H1 (cell line): ENCODE measurements around the gene ASCC2. TPM values are rescaled to one million over a fixed set of nuclear protein-coding genes. Genes with fewer than 3 reads are reported as not detected.

Experiments
- CTCF ChIA-PET: fragments of 300-600 bp; sonication (Branson Sonifier 250); formaldehyde crosslinking; loops from one replicate; lab custom pipeline; 2021; ENCODE audit not compliant: partially characterized antibody; lab: Charles Lee
- POLR2A ChIA-PET: fragments of 300-600 bp; sonication (Branson Sonifier 250); formaldehyde crosslinking; loops from one replicate; lab custom pipeline; 2021; ENCODE audit warnings: inconsistent platforms; ENCODE audit not compliant: partially characterized antibody; lab: Charles Lee
- DNase-seq, 2 experiments: peaks; one replicate each; pipeline versions ENCODE4 v3.0.0 to v3.0.0-alpha.2; 2010 to 2022; ENCODE audit warnings: low spot score in 2 of 2, low read depth in 1 of 2, mixed read lengths in 1 of 2
- FAIRE-seq: peaks from 2 replicates; lab custom pipeline; 2011; peaks lifted over from hg19 to GRCh38; lab: Jason Lieb, UNC
- H2AFZ ChIP-seq: 2 replicates; pipeline ENCODE4 v1.8.1; 2012; ENCODE audit warnings: low read length, inconsistent platforms
- H2AK5ac ChIP-seq: 2 replicates; pipeline ENCODE4 v1.6.1; 2013; ENCODE audit warnings: low read depth, low read length
- H2BK120ac ChIP-seq: replicated peaks from 2 replicates; pipeline ENCODE3; 2013; ENCODE audit warnings: low read depth, low read length, inconsistent platforms
- H2BK12ac ChIP-seq: 2 replicates; pipeline ENCODE4 v1.6.1; 2013; ENCODE audit warnings: low read depth, low read length
- H2BK15ac ChIP-seq: 2 replicates; pipeline ENCODE4 v1.6.1; 2013; ENCODE audit warnings: low read length
- H2BK20ac ChIP-seq: 2 replicates; pipeline ENCODE4 v1.6.1; 2013; ENCODE audit warnings: low read length
- H2BK5ac ChIP-seq: 2 replicates; pipeline ENCODE4 v1.6.1; 2013; ENCODE audit warnings: low read depth, low read length
- H3K14ac ChIP-seq: 2 replicates; pipeline ENCODE4 v1.6.1; 2013; ENCODE audit warnings: inconsistent platforms; ENCODE audit not compliant: insufficient read length
- H3K18ac ChIP-seq: 2 replicates; pipeline ENCODE4 v1.6.1; 2013; ENCODE audit warnings: low read length; ENCODE audit errors: extremely low read depth
- H3K23ac ChIP-seq: 2 replicates; pipeline ENCODE4 v1.6.1; 2013; ENCODE audit warnings: inconsistent platforms; ENCODE audit not compliant: insufficient read length
- H3K23me2 ChIP-seq: 2 replicates; pipeline ENCODE4 v1.6.1; 2013; ENCODE audit warnings: low read depth, low read length
- H3K27ac ChIP-seq: 2 replicates; pipeline ENCODE4 v1.6.1; 2011; ENCODE audit warnings: low read depth, low read length, inconsistent platforms
- H3K27me3 ChIP-seq, 4 experiments: replicated peaks in 1 of 4; 1 replicate in 1 of 4; 2 replicates in 3 of 4; pipeline versions ENCODE4 v1.6.1 to v1.8.1; 2011 to 2013; ENCODE audit warnings: low read length in 3 of 4, mild to moderate bottlenecking in 3 of 4, inconsistent platforms in 2 of 4, mixed read lengths in 2 of 4, moderate library complexity in 1 of 4; ENCODE audit not compliant: control insufficient read depth in 3 of 4, insufficient read depth in 3 of 4; ENCODE audit errors: extremely low read depth in 1 of 4
- H3K36me3 ChIP-seq, 4 experiments: 2 replicates each; pipeline versions ENCODE4 v1.6.1 to v1.8.1; 2011 to 2013; ENCODE audit warnings: mild to moderate bottlenecking in 4 of 4, low read length in 3 of 4, moderate library complexity in 2 of 4, control low read depth in 1 of 4, inconsistent platforms in 1 of 4; ENCODE audit not compliant: insufficient read depth in 4 of 4, control insufficient read depth in 2 of 4
- H3K4ac ChIP-seq: replicated peaks from 2 replicates; pipeline ENCODE3; 2013; ENCODE audit warnings: low read length, low read depth, mixed read lengths, inconsistent platforms; ENCODE audit not compliant: insufficient read length
- H3K4me1 ChIP-seq, 4 experiments: replicated peaks in 1 of 4; 1 replicate in 1 of 4; 2 replicates in 3 of 4; pipeline versions ENCODE4 v1.6.1 to v1.8.1; 2011 to 2013; ENCODE audit warnings: low read length in 3 of 4, inconsistent platforms in 2 of 4, mixed read lengths in 1 of 4; ENCODE audit not compliant: insufficient read depth in 4 of 4, control insufficient read depth in 3 of 4
- H3K4me2 ChIP-seq, 2 experiments: 2 replicates each; pipeline versions ENCODE4 v1.6.1 to v1.8.1; 2011 to 2013; ENCODE audit warnings: low read depth in 2 of 2, low read length in 2 of 2, control low read depth in 1 of 2, inconsistent platforms in 1 of 2, mild to moderate bottlenecking in 1 of 2; ENCODE audit not compliant: insufficient read depth in 1 of 2
- H3K4me3 ChIP-seq, 4 experiments: fragments of 200-600, 300-600 bp in 1 of 4; sonication (generic), shearing (Covaris generic), sonication (Bioruptor Twin) in 1 of 4; 2 replicates each; pipeline versions ENCODE4 v1.5.1 to v1.8.1; 2011 to 2016; ENCODE audit warnings: low read length in 4 of 4, low read depth in 3 of 4, control low read depth in 2 of 4, inconsistent platforms in 2 of 4, mild to moderate bottlenecking in 2 of 4, mixed read lengths in 1 of 4, moderate library complexity in 1 of 4; ENCODE audit not compliant: insufficient read depth in 2 of 4; ENCODE audit errors: extremely low read depth in 1 of 4
- H3K56ac ChIP-seq: replicated peaks from 2 replicates; pipeline ENCODE3; 2013; ENCODE audit warnings: low read depth, mild to moderate bottlenecking, mixed read lengths, low read length, inconsistent platforms; ENCODE audit not compliant: insufficient read length
- H3K79me1 ChIP-seq: 2 replicates; pipeline ENCODE4 v1.6.1; 2013; ENCODE audit warnings: low read depth, low read length, control low read depth
- H3K79me2 ChIP-seq, 2 experiments: 2 replicates each; pipeline versions ENCODE4 v1.6.1 to v1.8.1; 2012 to 2013; ENCODE audit warnings: low read length in 2 of 2, mild to moderate bottlenecking in 2 of 2, inconsistent platforms in 1 of 2; ENCODE audit not compliant: insufficient read depth in 2 of 2, control insufficient read depth in 1 of 2
- H3K9ac ChIP-seq, 4 experiments: replicated peaks in 1 of 4; 1 replicate in 1 of 4; 2 replicates in 3 of 4; pipeline versions ENCODE4 v1.6.1 to v1.8.1; 2011 to 2013; ENCODE audit warnings: low read depth in 3 of 4, low read length in 3 of 4, control low read depth in 2 of 4, mild to moderate bottlenecking in 2 of 4, moderate library complexity in 2 of 4, inconsistent platforms in 1 of 4; ENCODE audit errors: extremely low read depth in 1 of 4
- H3K9me3 ChIP-seq, 2 experiments: 2 replicates each; pipeline versions ENCODE4 v1.6.1 to v1.8.1; 2012 to 2013; ENCODE audit warnings: mild to moderate bottlenecking in 2 of 2, moderate library complexity in 2 of 2, control low read depth in 1 of 2, inconsistent platforms in 1 of 2, low read depth in 1 of 2, low read length in 1 of 2, mixed read lengths in 1 of 2; ENCODE audit not compliant: insufficient read depth in 2 of 2
- H4K20me1 ChIP-seq, 2 experiments: replicated peaks in 1 of 2; 2 replicates each; pipeline versions ENCODE3 to v1.8.1; 2011 to 2013; ENCODE audit warnings: inconsistent platforms in 2 of 2, low read length in 2 of 2, mild to moderate bottlenecking in 1 of 2; ENCODE audit not compliant: insufficient read depth in 2 of 2, control insufficient read depth in 1 of 2
- H4K5ac ChIP-seq: 2 replicates; pipeline ENCODE4 v1.6.1; 2013; ENCODE audit warnings: low read length, low read depth, mixed read lengths, inconsistent platforms; ENCODE audit not compliant: insufficient read length
- H4K8ac ChIP-seq: 2 replicates; pipeline ENCODE4 v1.8.0; 2013; ENCODE audit warnings: mild to moderate bottlenecking, moderate library complexity, low read length, inconsistent platforms; ENCODE audit not compliant: insufficient read depth; ENCODE audit errors: extremely low read depth
- H4K91ac ChIP-seq: replicated peaks from 2 replicates; pipeline ENCODE3; 2013; ENCODE audit warnings: low read length, mixed read lengths, inconsistent platforms; ENCODE audit not compliant: insufficient read length
- BCL11A ChIP-seq, 2 experiments: IDR thresholded peaks; one replicate each; pipeline ENCODE4 v1.6.1; 2011; ENCODE audit warnings: low read depth in 2 of 2, low read length in 2 of 2, mild to moderate bottlenecking in 2 of 2
- CEBPB ChIP-seq: IDR thresholded peaks from 2 replicates; pipeline ENCODE4 v1.6.1; 2012; ENCODE audit warnings: low read depth, low read length
- CHD1 ChIP-seq: IDR thresholded peaks from 2 replicates; pipeline ENCODE4 v1.6.1; 2012; ENCODE audit warnings: low read depth, low read length, improper control_type of control experiment
- EGR1 ChIP-seq: IDR thresholded peaks from 2 replicates; pipeline ENCODE4 v1.6.1; 2011; ENCODE audit warnings: low read depth, low read length, borderline replicate concordance
- KDM4A ChIP-seq: IDR thresholded peaks from one replicate; pipeline ENCODE4 v1.7.1; 2012; ENCODE audit warnings: low read depth, mild to moderate bottlenecking, moderate library complexity, low read length, inconsistent platforms; ENCODE audit not compliant: severe bottlenecking
- MAFK ChIP-seq: IDR thresholded peaks from 2 replicates; pipeline ENCODE4 v1.6.1; 2012; ENCODE audit warnings: low read depth, mild to moderate bottlenecking, improper control_type of control experiment, low read length
- POLR2A ChIP-seq, 2 experiments: IDR thresholded peaks; 1 replicate in 1 of 2; 2 replicates in 1 of 2; pipeline ENCODE4 v1.6.1; 2011; ENCODE audit warnings: low read depth in 2 of 2, low read length in 2 of 2, mild to moderate bottlenecking in 2 of 2; ENCODE audit errors: control extremely low read depth in 1 of 2
- POLR2AphosphoS5 ChIP-seq: IDR thresholded peaks from 2 replicates; pipeline ENCODE4 v1.6.1; 2011; ENCODE audit warnings: low read depth, low read length
- RBBP5 ChIP-seq: IDR thresholded peaks from 2 replicates; pipeline ENCODE4 v1.7.1; 2012; ENCODE audit warnings: low read depth, mild to moderate bottlenecking, inconsistent platforms, low read length, moderate library complexity, borderline replicate concordance
- RXRA ChIP-seq: IDR thresholded peaks from 2 replicates; pipeline ENCODE4 v1.6.1; 2011; ENCODE audit warnings: low read depth, mild to moderate bottlenecking, low read length, moderate library complexity; ENCODE audit not compliant: insufficient read depth
- SP1 ChIP-seq: IDR thresholded peaks from 2 replicates; pipeline ENCODE4 v1.6.1; 2011; ENCODE audit warnings: low read depth, low read length
- WGBS, 2 experiments: shearing (Covaris generic) in 1 of 2; methylation state at CpG; one replicate each; pipeline versions ENCODE4 v1.1.6 to v1.1.7; 2013 to 2015; ENCODE audit warnings: low lambda C conversion rate in 2 of 2, mixed read lengths in 2 of 2, inconsistent platforms in 1 of 2, low coverage in 1 of 2, missing lambda C conversion rate in 1 of 2; ENCODE audit not compliant: insufficient replicate concordance in 2 of 2, insufficient coverage in 1 of 2, insufficient read length in 1 of 2; ENCODE audit errors: extremely low coverage in 1 of 2, missing lambda C conversion rate in 1 of 2; 5-methylcytosine and 5-hydroxymethylcytosine counted together
- polyA plus RNA-seq, 7 experiments: library from polyadenylated mRNA; depleted of rRNA in 3 of 7; stranded (reverse) in 5 of 7; unstranded in 2 of 7; fragments of >200 nt in 5 of 7; fragments of 200-250 nt in 2 of 7; gene quantifications; 1 replicate in 5 of 7; 2 replicates in 1 of 7; 4 replicates in 1 of 7; pipeline versions ENCODE4 v1.2.1 to v1.2.3, GENCODE V29; 2011 to 2013; ENCODE audit warnings: missing spikeins in 2 of 7, mixed read lengths in 2 of 7
- total RNA-seq: library from RNA; stranded (reverse); fragmentation: NEBNext Ultra II Directional; extraction: Animal tissue kit (Norgen Biotek cat#: 25700); gene quantifications from 2 replicates; pipeline ENCODE4 v1.2.1, GENCODE V29; 2021
- TF ChIP-seq, protein P1 (sequence below): IDR thresholded peaks from 2 replicates; pipeline ENCODE4 v1.6.1; 2012; ENCODE audit warnings: low read length, inconsistent platforms
- TF ChIP-seq, protein P2 (sequence below): IDR thresholded peaks from 2 replicates; pipeline ENCODE4 v1.6.1; 2012; ENCODE audit warnings: inconsistent platforms

ASCC2 gene
- total and polyA plus RNA-seq, 2 of the 8 experiments (the other 6 are each of a cell fraction or from before 2014, with no cell fraction given) = 35.0 to 35.8 TPM

DNA sequence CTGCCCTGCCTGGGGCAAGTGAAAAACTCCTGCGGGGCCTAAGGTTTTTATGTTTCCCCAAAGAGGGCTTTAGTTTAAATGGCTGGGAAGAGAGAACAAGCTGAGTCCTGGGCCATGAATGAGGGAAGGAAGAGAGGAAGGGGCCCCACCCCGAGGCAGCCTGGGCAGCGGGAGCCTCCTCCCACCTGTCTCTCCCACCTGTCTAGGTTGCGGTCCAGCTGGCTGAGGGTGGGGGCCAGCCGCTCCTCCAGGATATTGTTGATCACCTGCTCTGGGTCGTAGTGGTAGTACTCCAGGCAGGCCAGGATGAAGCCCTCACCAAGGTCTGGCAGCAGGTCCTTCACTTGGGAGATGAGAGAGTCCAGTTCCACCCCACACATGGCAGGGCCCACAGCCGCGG is 36.3 kb downstream of the ASCC2 start:
- H3K9me3 ChIP-seq = no peaks in the 10 kb centered on the region
- no peaks in the 10 kb centered on the region for H3K27me3 ChIP-seq
- H3K79me2 ChIP-seq = no peaks in the 10 kb centered on the region
- TF ChIP-seq RBBP5 (no peak), BCL11A (IDR thresholded peaks at IDR 0.05; ENCODE audit: low read depth in 2 of 2, low read length in 2 of 2) (no peak), POLR2AphosphoS5 (no peak), RXRA (no peak), KDM4A (no peak), CEBPB (no peak), CHD1 (no peak), SP1 (no peak), EGR1 (no peak), MAFK (no peak), POLR2A (IDR thresholded peaks at IDR 0.05; ENCODE audit: control extremely low read depth in 1 of 2, low read depth in 2 of 2, low read length in 2 of 2) (no peak)
- TF ChIP-seq, protein P1, sequence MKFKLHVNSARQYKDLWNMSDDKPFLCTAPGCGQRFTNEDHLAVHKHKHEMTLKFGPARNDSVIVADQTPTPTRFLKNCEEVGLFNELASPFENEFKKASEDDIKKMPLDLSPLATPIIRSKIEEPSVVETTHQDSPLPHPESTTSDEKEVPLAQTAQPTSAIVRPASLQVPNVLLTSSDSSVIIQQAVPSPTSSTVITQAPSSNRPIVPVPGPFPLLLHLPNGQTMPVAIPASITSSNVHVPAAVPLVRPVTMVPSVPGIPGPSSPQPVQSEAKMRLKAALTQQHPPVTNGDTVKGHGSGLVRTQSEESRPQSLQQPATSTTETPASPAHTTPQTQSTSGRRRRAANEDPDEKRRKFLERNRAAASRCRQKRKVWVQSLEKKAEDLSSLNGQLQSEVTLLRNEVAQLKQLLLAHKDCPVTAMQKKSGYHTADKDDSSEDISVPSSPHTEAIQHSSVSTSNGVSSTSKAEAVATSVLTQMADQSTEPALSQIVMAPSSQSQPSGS = no peak
- TF ChIP-seq, protein P2, sequence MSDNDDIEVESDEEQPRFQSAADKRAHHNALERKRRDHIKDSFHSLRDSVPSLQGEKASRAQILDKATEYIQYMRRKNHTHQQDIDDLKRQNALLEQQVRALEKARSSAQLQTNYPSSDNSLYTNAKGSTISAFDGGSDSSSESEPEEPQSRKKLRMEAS = no peak
- H2BK15ac ChIP-seq = no peak overlapping the region
- no peak overlapping the region for H3K9ac ChIP-seq
- H3K23me2 ChIP-seq = no peaks in the 10 kb centered on the region
- DNase-seq = no peak
- H4K8ac ChIP-seq = peak overlapping the region; percentile 3; the same call in 1 of the 2 replicates
- no peak overlapping the region for H3K4ac ChIP-seq
- FAIRE-seq = no peak
- H3K14ac ChIP-seq = no peak overlapping the region
- H3K27ac ChIP-seq = no peak overlapping the region
- no peak overlapping the region for H2BK12ac ChIP-seq
- no peak overlapping the region for H2AFZ ChIP-seq
- H4K91ac ChIP-seq = no peak overlapping the region
- H3K4me3 ChIP-seq = no peak overlapping the region
- H3K36me3 ChIP-seq = peaks cover 7 to 46% (median 23%) of the 10 kb centered on the region in 4 experiments; a peak in 6 of 8 replicates
- H3K56ac ChIP-seq = no peak overlapping the region
- H3K4me1 ChIP-seq = peaks cover 0 to 3% (median 0%) of the 10 kb centered on the region in 4 experiments; a peak in 1 of 7 replicates
- H2BK20ac ChIP-seq = no peak overlapping the region
- H3K18ac ChIP-seq = no peak overlapping the region
- H3K23ac ChIP-seq = no peak overlapping the region
- WGBS, 2 experiments = 92% methylated on average over 8 of the region's 8 CpGs; no CpG with 5 or more reads in 1 of the 2 experiments
- H2BK5ac ChIP-seq = 0 out of 2 replicates have a peak overlapping the region, but pooled peaks have one; percentile 44
- ChIA-PET POLR2A (no interaction called here), CTCF (interaction anchor here (1.5 to 2.1 kb wide), 2 partner anchors 10 to 200 kb away, joined by 3 to 8 read pairs; no protein-coding TSS in a partner anchor)
- H3K79me1 ChIP-seq = no peaks in the 10 kb centered on the region
- H4K20me1 ChIP-seq = peaks cover 0 to 5% of the 10 kb centered on the region in 2 experiments
- 0 out of 2 replicates have a peak overlapping the region, but pooled peaks have one; percentile 13 for H2AK5ac ChIP-seq
- H2BK120ac ChIP-seq = no peak overlapping the region
- no peak overlapping the region for H4K5ac ChIP-seq
- H3K4me2 ChIP-seq = peak overlapping the region in 1 of 2 experiments; percentile 28; a peak in 1 of 4 replicates
